Mesenchymal stem cell (in vitro differentiated cells and primary cell): ENCODE results near the gene P2RX7.
A peak's percentile ranks its signal among the peaks of the same experiment; 100 is the strongest.
"Not testable (repeated sequence)": the region's sequence is repeated elsewhere in the genome, so short reads cannot be mapped to it uniquely, and the experiment has no call there.

ENCODE experiments used
- DNase-seq: peaks from one replicate; pipeline ENCODE4 v3.0.0-alpha.2; 2013
- H2AFZ ChIP-seq: one replicate; pipeline ENCODE4 v1.6.1; 2013; ENCODE audit warnings: low read depth, mild to moderate bottlenecking, control low read depth, inconsistent platforms, low read length, moderate library complexity
- H2AK5ac ChIP-seq: 2 replicates; pipeline ENCODE4 v1.6.1; 2013; ENCODE audit warnings: low read length, moderate library complexity, mild to moderate bottlenecking, inconsistent platforms; ENCODE audit not compliant: severe bottlenecking
- H2BK120ac ChIP-seq: one replicate; pipeline ENCODE4 v1.6.1; 2013; ENCODE audit warnings: low read depth, mild to moderate bottlenecking, inconsistent platforms, low read length, moderate library complexity
- H2BK12ac ChIP-seq, 2 experiments: one replicate each; pipeline ENCODE4 v1.6.1; 2013; ENCODE audit warnings: inconsistent platforms in 2 of 2, low read length in 2 of 2, mild to moderate bottlenecking in 2 of 2, moderate library complexity in 2 of 2, control low read depth in 1 of 2
- H2BK15ac ChIP-seq: one replicate; pipeline ENCODE4 v1.6.1; 2013; ENCODE audit warnings: mild to moderate bottlenecking, low read depth, inconsistent platforms; ENCODE audit not compliant: poor library complexity, severe bottlenecking
- H2BK5ac ChIP-seq: 2 replicates; pipeline ENCODE4 v1.6.1; 2013; ENCODE audit warnings: low read depth, mild to moderate bottlenecking, low read length, control low read depth, inconsistent platforms; ENCODE audit not compliant: poor library complexity, severe bottlenecking
- H3K14ac ChIP-seq, 2 experiments: one replicate each; pipeline ENCODE4 v1.6.1; 2013; ENCODE audit warnings: inconsistent platforms in 2 of 2, low read length in 2 of 2, control low read depth in 1 of 2, mild to moderate bottlenecking in 1 of 2, moderate library complexity in 1 of 2
- H3K18ac ChIP-seq, 2 experiments: one replicate each; pipeline ENCODE4 v1.6.1; 2013; ENCODE audit warnings: inconsistent platforms in 2 of 2, low read length in 2 of 2, control low read depth in 1 of 2, low read depth in 1 of 2, mild to moderate bottlenecking in 1 of 2
- H3K23ac ChIP-seq, 2 experiments: one replicate each; pipeline ENCODE4 v1.6.1; 2013; ENCODE audit warnings: inconsistent platforms in 2 of 2, low read length in 2 of 2, mild to moderate bottlenecking in 2 of 2, moderate library complexity in 2 of 2, control low read depth in 1 of 2
- H3K27ac ChIP-seq: 2 replicates; pipeline ENCODE4 v1.5.1; 2013; ENCODE audit warnings: mild to moderate bottlenecking, moderate library complexity, low read length, control low read depth, inconsistent platforms; ENCODE audit not compliant: poor library complexity, severe bottlenecking
- H3K27me3 ChIP-seq, 2 experiments: 2 replicates each; pipeline versions ENCODE4 v1.6.1 to v1.7.0; 2013; ENCODE audit warnings: low read length in 2 of 2, mild to moderate bottlenecking in 2 of 2, moderate library complexity in 2 of 2, control low read depth in 1 of 2, inconsistent platforms in 1 of 2; ENCODE audit not compliant: control insufficient read depth in 1 of 2, insufficient read depth in 1 of 2
- H3K36me3 ChIP-seq, 2 experiments: 2 replicates each; pipeline versions ENCODE4 v1.6.1 to v1.7.0; 2013; ENCODE audit warnings: low read length in 2 of 2, control low read depth in 1 of 2, inconsistent platforms in 1 of 2, low read depth in 1 of 2, mild to moderate bottlenecking in 1 of 2; ENCODE audit not compliant: insufficient read depth in 2 of 2, control insufficient read depth in 1 of 2
- H3K4ac ChIP-seq, 2 experiments: one replicate each; pipeline ENCODE4 v1.6.1; 2013; ENCODE audit warnings: inconsistent platforms in 2 of 2, low read length in 2 of 2, mild to moderate bottlenecking in 2 of 2, moderate library complexity in 2 of 2, control low read depth in 1 of 2, low read depth in 1 of 2
- H3K4me1 ChIP-seq: 2 replicates; pipeline ENCODE4 v1.6.1; 2013; ENCODE audit warnings: low read depth, low read length, control low read depth; ENCODE audit not compliant: control insufficient read depth, insufficient read depth
- H3K4me2 ChIP-seq: 2 replicates; pipeline ENCODE4 v1.6.1; 2013; ENCODE audit warnings: low read length, mild to moderate bottlenecking, inconsistent platforms; ENCODE audit not compliant: poor library complexity, severe bottlenecking
- H3K4me3 ChIP-seq, 2 experiments: 2 replicates each; pipeline versions ENCODE4 v1.5.1 to v1.7.0; 2013; ENCODE audit warnings: low read length in 2 of 2, mild to moderate bottlenecking in 2 of 2, control low read depth in 1 of 2, low read depth in 1 of 2; ENCODE audit not compliant: insufficient read depth in 1 of 2
- H3K79me1 ChIP-seq: replicated peaks from 2 replicates; pipeline ENCODE4 v1.6.1; 2013; ENCODE audit warnings: mild to moderate bottlenecking, control low read depth, low read length, inconsistent platforms; ENCODE audit not compliant: poor library complexity, severe bottlenecking
- H3K9ac ChIP-seq: 2 replicates; pipeline ENCODE4 v1.7.0; 2013; ENCODE audit warnings: mild to moderate bottlenecking, low read length, moderate library complexity
- H3K9me3 ChIP-seq: 2 replicates; pipeline ENCODE4 v1.7.0; 2013; ENCODE audit warnings: mild to moderate bottlenecking, low read length; ENCODE audit not compliant: control insufficient read depth
- H4K8ac ChIP-seq: one replicate; pipeline ENCODE4 v1.6.1; 2013; ENCODE audit warnings: inconsistent platforms, mild to moderate bottlenecking, low read length, moderate library complexity
- H4K91ac ChIP-seq: one replicate; pipeline ENCODE4 v1.6.1; 2013; ENCODE audit warnings: mild to moderate bottlenecking, low read length, inconsistent platforms
- WGBS: methylation state at CpG from one replicate; pipeline ENCODE4 v1.1.7; 2013; ENCODE audit warnings: mixed read lengths; 5-methylcytosine and 5-hydroxymethylcytosine counted together

P2RX7 gene

DNA sequence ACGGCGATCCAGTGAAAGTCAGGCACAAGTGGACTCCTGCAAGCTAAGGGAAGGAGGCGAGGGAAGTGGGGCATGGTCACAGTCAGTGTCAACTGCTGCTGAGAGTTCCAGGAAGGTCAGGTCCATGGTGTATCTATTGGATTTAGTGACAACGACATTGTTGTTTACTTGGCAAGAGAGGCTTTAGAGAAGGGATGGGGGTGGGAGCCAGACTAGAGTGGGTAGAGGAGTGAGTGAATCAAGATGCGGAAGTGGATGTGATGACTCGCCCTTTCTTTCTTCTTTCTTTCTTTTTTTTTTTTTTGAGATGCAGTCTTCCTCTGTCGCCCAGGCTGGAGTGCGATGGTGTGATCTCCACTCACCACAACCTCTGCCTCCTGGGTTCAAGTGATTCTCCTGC, 12.5 kb downstream of the P2RX7 start:
- 76% methylated on average over 6 of the region's 8 CpGs for WGBS
- no peaks in the 10 kb centered on the region for H3K36me3 ChIP-seq
- no peak overlapping the region for H4K91ac ChIP-seq
- H3K4me3 ChIP-seq = no peak overlapping the region
- no peaks in the 10 kb centered on the region for H3K4me1 ChIP-seq
- H3K4me2 ChIP-seq = no peak overlapping the region
- no peak overlapping the region for H3K27ac ChIP-seq
- H3K18ac ChIP-seq = peak overlapping the region in 1 of 2 experiments; percentile 44
- H2BK15ac ChIP-seq = no peak overlapping the region
- no peak overlapping the region for H2AFZ ChIP-seq
- peak overlapping the region in 1 of 2 experiments; percentile 21 for H2BK12ac ChIP-seq
- no peaks in the 10 kb centered on the region for H3K9me3 ChIP-seq
- no peak overlapping the region for H2BK120ac ChIP-seq
- no peak overlapping the region for H3K23ac ChIP-seq
- no peak overlapping the region for H3K9ac ChIP-seq
- H4K8ac ChIP-seq = peak overlapping the region; percentile 49
- H3K27me3 ChIP-seq = peaks cover 0 to 6% of the 10 kb centered on the region in 2 experiments
- DNase-seq = peak; percentile 48
- no peak overlapping the region for H2AK5ac ChIP-seq
- no peak overlapping the region for H2BK5ac ChIP-seq
- peak overlapping the region in 1 of 2 experiments; percentile 51 for H3K4ac ChIP-seq
- H3K14ac ChIP-seq = no peak overlapping the region
- no peaks in the 10 kb centered on the region for H3K79me1 ChIP-seq

DNA sequence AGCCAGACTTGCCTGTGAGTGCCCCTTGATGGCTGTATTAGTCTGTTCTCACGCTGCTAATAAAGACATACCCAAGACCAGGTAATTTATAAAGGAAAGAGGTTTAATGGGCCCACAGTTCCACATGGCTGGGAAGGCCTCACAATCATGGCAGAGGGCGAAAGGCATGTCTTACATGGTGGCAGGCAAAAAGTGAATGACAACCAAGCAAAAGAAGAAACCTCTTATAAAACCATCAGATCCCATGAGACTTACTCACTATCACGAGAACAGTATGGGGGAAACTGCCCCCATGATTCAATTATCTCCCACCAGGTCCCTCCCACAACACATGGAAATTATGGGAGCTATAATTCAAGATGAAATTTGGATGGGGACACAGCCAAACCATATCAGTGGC, 16.6 kb downstream of the P2RX7 start:
- not testable (repeated sequence) for H2AK5ac ChIP-seq, H3K27me3 ChIP-seq, H4K91ac ChIP-seq, H3K36me3 ChIP-seq, H3K4ac ChIP-seq, H2BK120ac ChIP-seq, H2BK15ac ChIP-seq, H3K9me3 ChIP-seq, H2BK12ac ChIP-seq, H2BK5ac ChIP-seq, H3K79me1 ChIP-seq, H3K14ac ChIP-seq, H3K18ac ChIP-seq, H2AFZ ChIP-seq, H3K27ac ChIP-seq, H3K9ac ChIP-seq, H3K4me2 ChIP-seq, H4K8ac ChIP-seq, DNase-seq, H3K4me1 ChIP-seq, H3K23ac ChIP-seq, H3K4me3 ChIP-seq
- 93% methylated on average over 2 of the region's 3 CpGs for WGBS

DNA sequence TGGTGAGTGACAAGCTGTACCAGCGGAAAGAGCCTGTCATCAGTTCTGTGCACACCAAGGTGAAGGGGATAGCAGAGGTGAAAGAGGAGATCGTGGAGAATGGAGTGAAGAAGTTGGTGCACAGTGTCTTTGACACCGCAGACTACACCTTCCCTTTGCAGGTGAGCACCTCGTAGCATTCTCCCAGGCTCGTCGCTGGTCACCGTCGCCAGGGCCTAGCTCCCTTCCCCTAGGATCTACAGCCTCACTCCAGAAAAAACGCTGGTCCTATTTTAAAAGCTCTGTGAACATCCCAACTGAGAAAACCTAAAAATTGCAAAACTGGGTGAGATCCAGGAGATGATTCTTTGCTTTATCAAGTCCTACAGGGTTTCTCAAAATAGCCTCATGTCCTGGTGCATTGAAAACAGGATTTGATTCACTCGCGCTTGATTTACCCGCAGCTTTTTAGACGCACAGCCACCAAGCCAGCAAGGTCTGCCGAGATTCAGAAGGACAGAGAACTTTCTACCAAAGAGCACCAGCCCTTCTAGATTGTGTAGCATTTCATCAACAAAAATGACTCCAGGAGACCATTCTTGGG, 22.2 kb downstream of the P2RX7 start:
- Histone ChIP-seq H4K91ac (no peak overlapping the region), H3K9me3 (peaks cover 9% of the 10 kb centered on the region), H2BK12ac (no peak overlapping the region), H3K4ac (no peak overlapping the region), H3K4me1 (no peaks in the 10 kb centered on the region), H3K79me1 (no peaks in the 10 kb centered on the region), H3K18ac (no peak overlapping the region), H2BK120ac (no peak overlapping the region), H2AK5ac (no peak overlapping the region), H3K27ac (no peak overlapping the region), H3K14ac (no peak overlapping the region), H3K36me3 (no peaks in the 10 kb centered on the region), H3K4me3 (no peak overlapping the region), H3K4me2 (no peak overlapping the region), H2BK5ac (no peak overlapping the region), H3K23ac (no peak overlapping the region), H2BK15ac (no peak overlapping the region), H3K9ac (no peak overlapping the region), H2AFZ (no peak overlapping the region), H3K27me3 (peaks cover 4 to 40% of the 10 kb centered on the region in 2 experiments), H4K8ac (no peak overlapping the region)
- WGBS = 88% methylated on average over 14 of the region's 14 CpGs
- DNase-seq = no peak

DNA sequence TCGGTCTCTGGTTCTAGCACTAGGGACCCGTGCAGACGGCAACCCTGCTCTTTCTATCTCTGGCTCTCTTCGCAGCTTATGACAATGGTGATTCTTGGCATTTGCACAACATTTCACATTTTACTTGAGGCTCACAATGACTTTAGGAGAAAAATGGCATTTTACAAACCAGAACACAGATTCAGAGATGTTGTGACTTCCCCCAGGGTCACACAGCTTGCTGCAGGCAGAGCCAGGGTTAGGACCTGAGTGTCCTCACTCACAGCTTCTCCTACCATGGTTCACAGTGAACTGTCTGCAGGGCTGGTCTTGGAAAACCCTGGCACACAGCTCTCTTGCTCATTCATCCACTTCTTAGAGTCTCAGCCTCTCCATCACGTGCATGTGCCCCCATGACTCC, 23.7 kb downstream of the P2RX7 start:
- no peak overlapping the region for H3K9ac ChIP-seq
- H3K18ac ChIP-seq = no peak overlapping the region
- H3K23ac ChIP-seq = no peak overlapping the region
- no peak overlapping the region for H2AFZ ChIP-seq
- no peak overlapping the region for H3K14ac ChIP-seq
- H2BK15ac ChIP-seq = no peak overlapping the region
- H2AK5ac ChIP-seq = no peak overlapping the region
- no peak overlapping the region for H3K4me2 ChIP-seq
- no peak overlapping the region for H3K4me3 ChIP-seq
- no peaks in the 10 kb centered on the region for H3K79me1 ChIP-seq
- peaks cover 4 to 45% of the 10 kb centered on the region in 2 experiments for H3K27me3 ChIP-seq
- no peak overlapping the region for H4K91ac ChIP-seq
- H3K27ac ChIP-seq = no peak overlapping the region
- no peaks in the 10 kb centered on the region for H3K4me1 ChIP-seq
- no peak overlapping the region for H2BK120ac ChIP-seq
- DNase-seq = no peak
- WGBS = 75% methylated on average over 5 of the region's 5 CpGs
- H2BK5ac ChIP-seq = no peak overlapping the region
- H3K36me3 ChIP-seq = no peaks in the 10 kb centered on the region
- no peak overlapping the region for H3K4ac ChIP-seq
- no peak overlapping the region for H2BK12ac ChIP-seq
- no peak overlapping the region for H4K8ac ChIP-seq
- peaks cover 9% of the 10 kb centered on the region for H3K9me3 ChIP-seq
